Measurements from ENCODE around the gene TMEM179.

Gene TMEM179

DNA sequence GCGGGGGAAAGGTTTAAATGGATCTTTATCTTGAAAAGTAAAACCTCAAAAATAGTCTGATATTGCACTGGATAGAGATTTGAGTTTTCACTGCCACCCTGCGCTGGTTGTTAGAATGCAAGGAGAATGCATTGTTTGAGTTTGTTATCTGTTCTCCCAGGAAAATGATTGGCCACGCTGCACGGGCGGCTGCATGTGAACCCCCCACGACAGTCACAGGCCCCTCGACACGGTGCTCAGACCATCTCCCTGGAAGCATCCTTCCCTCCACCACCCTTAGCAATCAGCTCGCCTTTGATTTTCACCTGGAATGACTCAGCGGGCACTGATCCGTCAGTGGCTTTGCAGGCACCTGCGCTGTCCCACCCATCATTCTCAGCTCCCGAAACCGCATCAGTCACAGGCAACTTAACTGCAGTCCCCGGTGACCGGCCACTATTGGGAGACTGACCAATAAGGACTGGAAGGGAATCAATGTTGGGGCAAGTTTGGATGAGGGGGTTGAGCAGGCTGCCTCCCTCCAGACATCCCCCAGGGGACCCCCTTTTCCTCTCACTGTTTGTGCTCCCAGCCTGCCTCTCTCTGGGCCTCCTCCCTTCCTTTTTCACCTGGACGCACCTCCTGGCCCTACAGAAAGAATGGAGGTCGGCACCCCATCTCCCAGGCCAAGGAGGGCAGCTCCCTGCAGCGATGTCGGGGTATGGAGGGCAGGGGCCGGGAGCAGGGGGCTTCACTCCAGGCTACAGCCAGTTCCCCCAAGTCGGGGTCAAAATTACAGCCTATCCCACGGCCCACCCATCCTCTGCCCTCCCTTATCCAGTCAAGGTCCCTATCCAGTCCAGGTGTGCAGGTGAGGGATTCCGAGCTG lies 53.5 kb downstream of the TMEM179 start:
- TF ChIP-seq POLR2A (IDR thresholded peaks at IDR 0.05; ENCODE audit: extremely low read depth, insufficient read length), result no peak
- TF ChIP-seq, protein P1, sequence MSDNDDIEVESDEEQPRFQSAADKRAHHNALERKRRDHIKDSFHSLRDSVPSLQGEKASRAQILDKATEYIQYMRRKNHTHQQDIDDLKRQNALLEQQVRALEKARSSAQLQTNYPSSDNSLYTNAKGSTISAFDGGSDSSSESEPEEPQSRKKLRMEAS (IDR thresholded peaks at IDR 0.05; ENCODE audit: low read depth, low read length), result no peak
- TF ChIP-seq MYC (IDR thresholded peaks at IDR 0.05; ENCODE audit: low read depth, low read length), result no peak
- TF ChIP-seq, protein P2, sequence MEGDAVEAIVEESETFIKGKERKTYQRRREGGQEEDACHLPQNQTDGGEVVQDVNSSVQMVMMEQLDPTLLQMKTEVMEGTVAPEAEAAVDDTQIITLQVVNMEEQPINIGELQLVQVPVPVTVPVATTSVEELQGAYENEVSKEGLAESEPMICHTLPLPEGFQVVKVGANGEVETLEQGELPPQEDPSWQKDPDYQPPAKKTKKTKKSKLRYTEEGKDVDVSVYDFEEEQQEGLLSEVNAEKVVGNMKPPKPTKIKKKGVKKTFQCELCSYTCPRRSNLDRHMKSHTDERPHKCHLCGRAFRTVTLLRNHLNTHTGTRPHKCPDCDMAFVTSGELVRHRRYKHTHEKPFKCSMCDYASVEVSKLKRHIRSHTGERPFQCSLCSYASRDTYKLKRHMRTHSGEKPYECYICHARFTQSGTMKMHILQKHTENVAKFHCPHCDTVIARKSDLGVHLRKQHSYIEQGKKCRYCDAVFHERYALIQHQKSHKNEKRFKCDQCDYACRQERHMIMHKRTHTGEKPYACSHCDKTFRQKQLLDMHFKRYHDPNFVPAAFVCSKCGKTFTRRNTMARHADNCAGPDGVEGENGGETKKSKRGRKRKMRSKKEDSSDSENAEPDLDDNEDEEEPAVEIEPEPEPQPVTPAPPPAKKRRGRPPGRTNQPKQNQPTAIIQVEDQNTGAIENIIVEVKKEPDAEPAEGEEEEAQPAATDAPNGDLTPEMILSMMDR (IDR thresholded peaks at IDR 0.05; ENCODE audit: low read depth, low read length), result no peak
- DNase-seq (ENCODE audit: low read depth), result no peak
- no peak overlapping the region for H3K4me3 ChIP-seq (ENCODE audit: low read depth, low read length)

DNA sequence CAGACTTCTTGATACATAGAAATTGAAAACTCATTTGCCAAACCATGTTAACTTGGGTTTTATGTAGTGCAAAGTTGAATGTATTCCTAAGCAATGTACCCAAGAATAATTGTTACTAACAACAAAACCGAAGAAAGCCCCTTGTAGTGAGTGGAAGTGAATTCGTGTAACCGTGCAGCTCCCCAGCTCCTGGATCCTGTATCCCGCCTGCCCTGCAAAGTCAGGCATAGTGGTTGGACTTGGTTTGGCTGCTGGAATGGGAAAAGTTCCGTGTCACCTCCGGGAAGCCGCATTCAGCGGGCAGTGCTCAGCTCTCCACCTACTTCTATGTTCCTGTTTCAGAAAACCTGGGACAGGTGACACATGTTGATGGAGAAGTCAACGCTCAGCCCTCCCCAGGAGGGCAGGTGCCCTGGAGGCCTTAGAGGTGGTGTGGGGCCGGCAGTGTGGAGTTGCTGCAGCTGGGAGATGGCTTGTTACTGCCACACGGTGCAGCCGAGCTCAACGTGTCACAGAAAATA lies 54.2 kb downstream of the TMEM179 start:
- no peak overlapping the region for H3K4me3 ChIP-seq (ENCODE audit: low read depth, low read length)
- DNase-seq (ENCODE audit: low read depth), result no peak
- TF ChIP-seq, protein P1 (IDR thresholded peaks at IDR 0.05; ENCODE audit: low read depth, low read length), result no peak

DNA sequence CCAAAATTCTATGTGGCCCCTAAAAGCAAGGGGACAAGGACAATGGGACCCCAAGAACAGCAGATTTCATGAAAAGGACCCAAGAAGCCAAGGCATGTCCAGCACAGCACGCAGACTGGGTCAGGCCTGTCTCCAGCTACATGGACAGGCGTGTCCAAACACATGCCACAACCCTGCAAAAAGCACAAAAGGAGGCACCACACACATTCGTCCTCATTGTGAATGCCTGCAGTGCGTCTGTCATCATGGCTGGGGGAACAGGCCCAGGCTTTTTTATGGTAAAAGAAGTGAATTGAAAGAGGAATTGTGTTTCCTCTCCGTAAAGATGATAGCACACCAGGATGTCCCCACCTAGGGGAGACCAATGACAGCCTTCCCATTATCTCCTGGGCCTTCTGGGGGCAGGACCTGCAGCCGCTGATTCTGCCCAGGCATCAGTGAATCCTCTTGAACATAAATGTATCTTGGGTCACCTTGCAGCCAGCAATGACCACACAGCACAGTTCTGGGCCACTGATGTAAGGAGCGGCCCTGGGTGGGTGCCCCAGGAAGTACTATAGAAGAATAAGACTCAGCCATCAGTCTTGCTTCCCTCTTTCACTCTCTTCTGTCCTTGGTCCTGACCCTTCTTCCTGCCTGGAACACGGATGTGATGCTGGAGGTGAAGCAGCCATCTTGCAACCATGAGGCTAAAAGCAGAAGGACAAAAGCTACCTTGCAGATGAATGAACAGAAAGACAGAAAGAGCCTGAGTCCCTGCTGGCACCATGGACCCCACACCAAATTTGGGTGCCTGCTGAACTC lies 54.8 kb downstream of the TMEM179 start:
- TF ChIP-seq MYC (IDR thresholded peaks at IDR 0.05; ENCODE audit: low read depth, low read length) (no peak), POLR2A (IDR thresholded peaks at IDR 0.05; ENCODE audit: extremely low read depth, insufficient read length) (no peak)
- TF ChIP-seq, protein P1 (IDR thresholded peaks at IDR 0.05; ENCODE audit: low read depth, low read length), result no peak
- TF ChIP-seq, protein P2 (IDR thresholded peaks at IDR 0.05; ENCODE audit: low read depth, low read length), result no peak
- no peak for DNase-seq (ENCODE audit: low read depth)
- H3K4me3 ChIP-seq (ENCODE audit: low read depth, low read length), result no peak overlapping the region

DNA sequence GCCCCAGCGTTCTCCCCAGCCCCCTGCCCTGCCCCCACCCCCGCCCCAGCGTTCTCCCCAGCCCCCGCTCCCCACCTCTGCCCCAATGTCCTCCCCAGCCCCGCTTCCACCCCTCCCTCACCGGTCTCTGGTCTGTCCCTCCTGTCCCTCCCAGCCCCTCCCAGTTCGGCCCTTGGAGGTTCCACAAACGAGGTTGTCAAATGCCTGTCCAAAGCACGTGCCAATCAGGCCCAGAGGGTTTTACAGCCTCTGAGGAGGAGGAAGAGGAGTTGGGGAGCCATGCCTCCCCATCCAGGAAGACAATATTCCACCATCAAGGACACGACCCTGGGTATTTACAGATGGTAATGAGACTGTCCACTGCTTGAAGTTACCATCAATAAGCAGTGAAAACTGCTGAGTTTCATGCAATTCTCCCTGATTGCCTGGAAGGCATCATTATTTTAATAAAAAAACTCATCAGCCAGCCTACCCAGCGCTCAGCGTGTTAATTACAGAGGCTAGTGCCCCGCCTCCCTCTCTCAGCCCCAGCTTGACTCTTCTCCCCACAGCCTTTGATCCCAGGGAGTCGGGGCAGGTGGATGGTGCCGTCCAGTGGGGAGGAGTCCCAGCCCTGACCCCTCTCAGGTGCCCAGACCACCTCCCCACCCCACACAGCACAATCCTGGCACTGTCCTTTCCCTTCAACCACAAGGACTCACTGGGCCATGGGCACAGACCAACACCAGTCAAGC lies 55.6 kb downstream of the TMEM179 start:
- no peak for TF ChIP-seq POLR2A (IDR thresholded peaks at IDR 0.05; ENCODE audit: extremely low read depth, insufficient read length)
- TF ChIP-seq, protein P1 (IDR thresholded peaks at IDR 0.05; ENCODE audit: low read depth, low read length), result no peak
- no peak for TF ChIP-seq MYC (IDR thresholded peaks at IDR 0.05; ENCODE audit: low read depth, low read length)
- TF ChIP-seq, protein P2 (IDR thresholded peaks at IDR 0.05; ENCODE audit: low read depth, low read length), result no peak
- H3K4me3 ChIP-seq (ENCODE audit: low read depth, low read length), result no peak overlapping the region
- no peak for DNase-seq (ENCODE audit: low read depth)

DNA sequence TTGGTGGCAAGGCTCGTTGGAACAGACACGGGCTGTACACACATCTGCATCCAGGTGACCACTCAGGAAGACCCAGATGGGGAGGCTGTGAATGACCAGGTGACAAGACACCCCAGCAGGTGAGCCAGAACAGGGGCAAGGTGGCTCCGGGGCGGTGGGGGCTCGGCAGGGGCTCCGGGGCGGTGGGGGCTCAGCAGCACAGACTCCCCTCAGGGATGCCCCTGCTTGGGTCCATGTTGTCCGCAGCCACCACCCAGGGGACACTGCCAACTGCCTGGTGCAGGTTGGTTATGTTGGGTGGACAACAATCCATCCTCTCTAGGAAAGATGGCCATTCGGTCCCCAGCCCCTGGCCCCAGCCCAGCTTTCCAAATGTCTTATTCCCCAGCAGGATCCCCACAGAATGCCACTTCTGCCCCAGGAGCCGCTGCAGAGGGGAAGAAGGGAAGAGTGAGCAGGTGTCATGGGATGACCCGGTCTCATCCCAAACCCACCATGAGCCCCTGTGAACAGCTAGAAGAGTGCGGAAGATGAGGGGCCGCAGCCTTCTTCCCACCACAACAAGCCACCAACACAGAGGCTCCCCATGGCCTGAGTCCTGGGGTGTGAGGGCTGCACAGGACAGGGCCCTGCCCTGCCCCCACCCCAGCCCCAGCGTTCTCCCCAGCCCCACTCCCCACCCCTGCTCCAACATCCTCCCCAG lies 56.4 kb downstream of the TMEM179 start:
- no peak overlapping the region for H3K4me3 ChIP-seq (ENCODE audit: low read depth, low read length)
- TF ChIP-seq, protein P1 (IDR thresholded peaks at IDR 0.05; ENCODE audit: low read depth, low read length), result no peak
- TF ChIP-seq POLR2A (IDR thresholded peaks at IDR 0.05; ENCODE audit: extremely low read depth, insufficient read length) (no peak), MYC (IDR thresholded peaks at IDR 0.05; ENCODE audit: low read depth, low read length) (no peak)
- TF ChIP-seq, protein P2 (IDR thresholded peaks at IDR 0.05; ENCODE audit: low read depth, low read length), result no peak
- DNase-seq (ENCODE audit: low read depth), result no peak
